Prostate gland (tissue), 2 donors: ENCODE data around the gene C1orf232. TPM values are rescaled to one million over a fixed set of nuclear protein-coding genes. Genes with fewer than 3 reads are reported as not detected.

Experiments used
- DNase-seq: peaks from one replicate; pipeline ENCODE4 v3.0.0-alpha.2; 2019; ENCODE audit warnings: low spot score
- H3K27ac ChIP-seq, 2 donors: fragments of 200-600 bp; sonication (generic); 2 replicates each; pipeline ENCODE4 v1.5.1; 2017 to 2019
- H3K27me3 ChIP-seq: fragments of 200-600 bp; sonication (generic); replicated peaks from 2 replicates; pipeline ENCODE4 v1.5.1; 2019; ENCODE audit not compliant: insufficient read depth
- H3K36me3 ChIP-seq, 2 donors: fragments of 200-600 bp; sonication (generic); 1 replicate in 1 of 2; 2 replicates in 1 of 2; pipeline versions ENCODE4 v1.5.1 to v1.8.1; 2017 to 2019
- H3K4me1 ChIP-seq: fragments of 200-600 bp; sonication (generic); replicated peaks from 2 replicates; pipeline ENCODE4 v1.5.1; 2019
- H3K4me3 ChIP-seq, 2 donors: fragments of 200-600 bp; sonication (generic); 2 replicates each; pipeline ENCODE4 v1.5.1; 2017 to 2019
- H3K9me3 ChIP-seq: fragments of 200-600 bp; sonication (generic); 2 replicates; pipeline ENCODE4 v1.5.1; 2017
- POLR2A ChIP-seq: fragments of 450-650 bp; IDR thresholded peaks from one replicate; pipeline ENCODE4 v1.6.1; 2016; ENCODE audit warnings: antibody characterized with exemption, mild to moderate bottlenecking
- POLR2AphosphoS5 ChIP-seq: sonication (generic); formaldehyde crosslinking; IDR thresholded peaks from one replicate; pipeline ENCODE4 v1.6.1; 2017; ENCODE audit warnings: antibody characterized with exemption
- WGBS: methylation state at CpG from one replicate; pipeline ENCODE4 v1.1.5; 2018; 5-methylcytosine and 5-hydroxymethylcytosine counted together
- intact Hi-C: fragments of 100-400 bp; cut with DNase I; formaldehyde crosslinking; loops from one replicate; pipeline ENCODE4 v1.14.2; 2022
- total RNA-seq, 2 donors: library from RNA; depleted of rRNA; stranded (reverse); fragments of >200 nt; gene quantifications; one replicate each; pipeline ENCODE4 v1.1.0, GENCODE V29; 2016
- TF ChIP-seq, protein P1 (sequence below), 4 experiments: fragments of 200-600 bp in 2 of 4; fragments of 450-650 bp in 2 of 4; sonication (generic) in 2 of 4; IDR thresholded peaks; 1 replicate in 3 of 4; 2 replicates in 1 of 4; pipeline ENCODE4 v1.5.1; 2016 to 2019; ENCODE audit warnings: antibody characterized with exemption in 4 of 4, mild to moderate bottlenecking in 2 of 4, moderate library complexity in 2 of 4

The C1orf232 gene
- total RNA-seq, 2 donors from 2014 or later = not detected

DNA sequence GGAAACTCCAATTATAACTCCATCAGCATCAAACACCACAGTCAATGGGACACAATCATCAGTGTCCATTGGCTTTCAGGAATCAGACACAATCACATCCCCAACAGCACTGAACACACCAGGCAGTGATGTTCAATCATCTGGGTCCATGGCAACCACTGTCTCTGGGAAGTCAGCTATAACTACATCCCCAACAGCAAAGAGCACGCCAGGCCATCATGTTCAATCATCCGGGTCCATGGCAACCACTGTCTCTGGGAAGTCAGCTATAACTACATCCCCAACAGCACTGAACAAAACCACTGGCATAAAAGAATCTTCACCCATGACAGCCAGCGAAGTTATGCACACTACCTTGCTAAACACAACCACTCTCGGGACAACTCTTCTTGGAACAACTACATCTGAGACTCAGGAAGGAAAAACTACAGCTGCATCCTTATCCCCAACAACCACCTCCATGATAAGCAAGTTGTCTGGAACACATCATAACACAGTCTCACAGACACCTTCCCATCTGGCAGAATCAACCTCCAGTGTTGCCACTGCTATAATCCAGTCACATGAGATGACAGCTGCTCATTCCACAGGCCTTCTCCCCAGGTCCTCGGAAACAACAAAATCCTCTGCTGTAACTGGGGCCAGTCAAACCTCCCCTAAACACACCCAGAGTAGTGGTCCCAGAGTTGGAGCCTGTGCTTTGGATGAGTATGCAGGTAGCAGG, 41.5 kb upstream of the C1orf232 start:
- intact Hi-C loops = no loop called here

DNA sequence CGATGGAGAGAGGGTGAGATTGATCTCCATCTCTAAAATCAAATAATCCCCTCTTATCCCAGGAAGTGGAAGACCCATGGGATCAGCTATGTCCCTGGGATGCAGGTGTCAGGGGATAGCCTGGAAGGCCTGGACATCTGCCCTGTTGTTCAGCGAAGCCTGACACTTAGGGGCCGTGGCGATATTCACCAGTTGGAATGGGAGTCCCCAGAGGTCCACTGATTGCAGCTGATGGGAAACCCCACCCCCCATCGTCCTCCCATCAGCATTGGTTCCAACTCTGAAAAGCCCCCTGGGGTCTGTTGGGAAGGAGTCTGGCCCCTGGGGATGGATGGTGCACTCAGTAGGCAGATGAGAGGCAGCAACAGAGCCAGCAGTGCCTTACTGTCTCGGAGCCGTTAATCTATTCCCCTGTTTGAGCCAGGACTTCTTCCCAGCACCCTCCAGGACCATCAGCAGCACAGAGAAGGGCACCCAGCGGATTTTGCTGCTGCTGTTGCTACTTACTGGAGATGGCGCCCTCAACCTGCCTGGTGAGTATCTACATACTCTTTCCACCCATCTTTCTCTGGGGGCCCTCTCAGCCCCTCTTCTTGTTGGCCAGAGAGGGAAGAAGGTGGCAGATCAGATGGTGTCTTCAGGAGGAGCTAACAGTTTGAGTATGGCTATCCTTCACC, 35.0 kb upstream of the C1orf232 start:
- intact Hi-C loops = no loop called here
- H3K9me3 ChIP-seq = no peaks in the 10 kb centered on the region
- WGBS = 68% methylated on average over 9 of the region's 9 CpGs
- no peaks in the 10 kb centered on the region for H3K36me3 ChIP-seq
- DNase-seq = no peak
- no peaks in the 10 kb centered on the region for H3K27me3 ChIP-seq
- TF ChIP-seq POLR2AphosphoS5 = no peak
- TF ChIP-seq POLR2A = no peak
- TF ChIP-seq, protein P1, sequence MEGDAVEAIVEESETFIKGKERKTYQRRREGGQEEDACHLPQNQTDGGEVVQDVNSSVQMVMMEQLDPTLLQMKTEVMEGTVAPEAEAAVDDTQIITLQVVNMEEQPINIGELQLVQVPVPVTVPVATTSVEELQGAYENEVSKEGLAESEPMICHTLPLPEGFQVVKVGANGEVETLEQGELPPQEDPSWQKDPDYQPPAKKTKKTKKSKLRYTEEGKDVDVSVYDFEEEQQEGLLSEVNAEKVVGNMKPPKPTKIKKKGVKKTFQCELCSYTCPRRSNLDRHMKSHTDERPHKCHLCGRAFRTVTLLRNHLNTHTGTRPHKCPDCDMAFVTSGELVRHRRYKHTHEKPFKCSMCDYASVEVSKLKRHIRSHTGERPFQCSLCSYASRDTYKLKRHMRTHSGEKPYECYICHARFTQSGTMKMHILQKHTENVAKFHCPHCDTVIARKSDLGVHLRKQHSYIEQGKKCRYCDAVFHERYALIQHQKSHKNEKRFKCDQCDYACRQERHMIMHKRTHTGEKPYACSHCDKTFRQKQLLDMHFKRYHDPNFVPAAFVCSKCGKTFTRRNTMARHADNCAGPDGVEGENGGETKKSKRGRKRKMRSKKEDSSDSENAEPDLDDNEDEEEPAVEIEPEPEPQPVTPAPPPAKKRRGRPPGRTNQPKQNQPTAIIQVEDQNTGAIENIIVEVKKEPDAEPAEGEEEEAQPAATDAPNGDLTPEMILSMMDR (IDR thresholded peaks at IDR 0.05) = no peak
- no peaks in the 10 kb centered on the region for H3K4me1 ChIP-seq
- no peak overlapping the region for H3K4me3 ChIP-seq
- no peak overlapping the region for H3K27ac ChIP-seq

More for the DNA sequence above, 41.5 kb upstream of the C1orf232 start:
- WGBS = 88% methylated on average over 5 of the region's 5 CpGs
- TF ChIP-seq POLR2A = no peak
- Histone ChIP-seq H3K4me3 (no peak overlapping the region), H3K36me3 (no peaks in the 10 kb centered on the region), H3K27me3 (no peaks in the 10 kb centered on the region), H3K9me3 (no peaks in the 10 kb centered on the region), H3K27ac (no peak overlapping the region), H3K4me1 (no peaks in the 10 kb centered on the region)
- DNase-seq = no peak

DNA sequence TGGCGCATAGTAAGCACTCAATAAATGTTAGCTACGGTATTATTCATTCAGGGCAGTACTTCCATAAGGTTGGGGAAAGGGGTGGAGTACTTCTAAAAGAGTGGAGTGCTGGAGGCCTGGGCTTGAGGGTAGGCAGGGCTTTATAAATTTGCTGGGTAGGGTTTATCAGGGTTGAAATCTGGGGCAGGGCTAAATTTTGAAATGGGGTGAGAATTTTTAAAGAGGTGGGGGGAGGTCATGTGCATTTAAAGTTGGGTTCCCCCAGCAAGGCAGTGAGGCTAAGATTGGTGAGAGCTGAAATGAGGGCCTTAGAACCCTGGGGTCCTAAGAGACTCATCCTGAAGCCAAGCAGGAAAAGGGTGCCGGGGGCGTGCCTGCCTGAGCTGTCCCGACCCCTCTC, 31.6 kb upstream of the C1orf232 start:
- intact Hi-C loops = no loop called here
- H3K27ac ChIP-seq = no peak overlapping the region

DNA sequence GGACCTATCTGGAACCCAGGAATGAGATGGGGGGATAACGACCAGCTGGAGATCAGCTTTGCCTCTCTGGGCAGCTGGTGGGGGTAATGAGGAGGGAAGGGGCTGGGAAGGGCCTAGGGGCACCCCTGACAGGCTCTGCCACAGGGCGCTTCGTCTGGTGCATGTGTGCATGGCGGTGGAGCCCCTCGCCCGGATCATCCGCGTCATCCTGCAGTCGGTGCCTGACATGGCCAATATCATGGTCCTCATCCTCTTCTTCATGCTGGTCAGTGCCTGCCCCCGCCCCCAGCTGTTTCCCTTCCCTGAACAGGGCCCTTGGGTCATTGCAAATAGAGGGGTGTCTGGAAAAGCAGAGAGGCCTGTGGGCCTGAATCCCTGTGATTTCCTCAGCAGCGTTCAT, 29.1 kb upstream of the C1orf232 start:
- H3K36me3 ChIP-seq = no peaks in the 10 kb centered on the region
- no peak overlapping the region for H3K27ac ChIP-seq
- 92% methylated on average over 11 of the region's 11 CpGs for WGBS
- intact Hi-C loops = no loop called here
- no peak for DNase-seq
- no peaks in the 10 kb centered on the region for H3K4me1 ChIP-seq
- H3K27me3 ChIP-seq = no peaks in the 10 kb centered on the region
- H3K4me3 ChIP-seq = no peak overlapping the region
- TF ChIP-seq POLR2AphosphoS5 = no peak
- TF ChIP-seq, protein P1 (IDR thresholded peaks at IDR 0.05) = no peak
- TF ChIP-seq POLR2A = no peak
- no peaks in the 10 kb centered on the region for H3K9me3 ChIP-seq

More for the DNA sequence above, 31.6 kb upstream of the C1orf232 start:
- no peak overlapping the region for H3K4me3 ChIP-seq
- no peaks in the 10 kb centered on the region for H3K27me3 ChIP-seq
- no peaks in the 10 kb centered on the region for H3K36me3 ChIP-seq
- no peaks in the 10 kb centered on the region for H3K9me3 ChIP-seq
- no peak for DNase-seq
- 80% methylated on average over 5 of the region's 5 CpGs for WGBS
- TF ChIP-seq, protein P1 (IDR thresholded peaks at IDR 0.05) = no peak
- no peak for TF ChIP-seq POLR2AphosphoS5
- TF ChIP-seq POLR2A = no peak
- no peaks in the 10 kb centered on the region for H3K4me1 ChIP-seq

DNA sequence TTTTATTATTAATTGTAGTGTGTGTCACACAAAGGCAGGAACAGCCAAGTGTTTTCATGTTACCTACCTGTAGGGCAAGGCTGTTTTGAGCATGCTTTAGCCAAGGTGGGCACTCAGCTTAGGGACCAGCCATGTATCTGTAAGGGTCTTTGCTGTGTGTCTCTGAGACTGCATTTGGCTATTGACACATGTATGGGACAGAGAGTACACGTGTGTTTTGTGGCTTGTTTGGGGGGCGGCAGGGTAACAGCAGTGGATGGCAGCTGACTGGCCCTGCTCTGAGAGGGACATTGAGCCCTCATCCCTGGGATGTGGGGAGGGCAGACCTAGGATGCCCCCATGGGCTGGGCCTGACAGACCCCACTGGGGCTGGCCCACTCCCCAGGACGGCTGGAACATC, 28.5 kb upstream of the C1orf232 start:
- H3K36me3 ChIP-seq = no peaks in the 10 kb centered on the region
- no peaks in the 10 kb centered on the region for H3K4me1 ChIP-seq
- intact Hi-C loops = no loop called here
- TF ChIP-seq, protein P1 (IDR thresholded peaks at IDR 0.05) = no peak
- TF ChIP-seq POLR2AphosphoS5 (no peak), POLR2A (no peak)
- H3K4me3 ChIP-seq = no peak overlapping the region
- no peaks in the 10 kb centered on the region for H3K27me3 ChIP-seq
- DNase-seq = no peak
- H3K27ac ChIP-seq = no peak overlapping the region
- 97% methylated on average over 3 of the region's 3 CpGs for WGBS
- no peaks in the 10 kb centered on the region for H3K9me3 ChIP-seq
